K562 (cell line): ENCODE data around the gene GFOD1. TPM values are rescaled to one million over a fixed set of nuclear protein-coding genes. Genes with fewer than 3 reads are reported as not detected.

Experiments
- CC2D1A ChIP-seq: fragments of 450-650 bp; IDR thresholded peaks from 2 replicates; pipeline ENCODE4 v1.6.1; 2017; ENCODE audit warnings: mild to moderate bottlenecking
- CREM ChIP-seq: IDR thresholded peaks from 2 replicates; pipeline ENCODE4 v1.6.1; 2014; ENCODE audit warnings: antibody characterized with exemption, low read depth
- CTCF ChIP-seq, 3 experiments: IDR thresholded peaks in 2 of 3; conservative IDR thresholded peaks in 1 of 3; 2 replicates each; pipeline ENCODE4 v1.5.1; 2011 to 2012; ENCODE audit warnings: low read length in 3 of 3, mild to moderate bottlenecking in 3 of 3, control low read depth in 2 of 3, improper control_type of control experiment in 1 of 3, inconsistent platforms in 1 of 3, low read depth in 1 of 3, mixed read lengths in 1 of 3, moderate library complexity in 1 of 3; ENCODE audit not compliant: insufficient read depth in 2 of 3
- ELK1 ChIP-seq: sonication (generic); formaldehyde crosslinking; IDR thresholded peaks from 2 replicates; pipeline ENCODE4 v1.8.1; 2022; ENCODE audit warnings: missing genetic modification reagents
- ERF ChIP-seq: fragments of 450-650 bp; formaldehyde crosslinking; IDR thresholded peaks from 2 replicates; pipeline ENCODE4 v1.4.0; 2020; ENCODE audit warnings: mild to moderate bottlenecking, mixed read lengths
- FOXO4 ChIP-seq: fragments of 450-650 bp; formaldehyde crosslinking; IDR thresholded peaks from 2 replicates; pipeline ENCODE4 v1.4.0; 2020; ENCODE audit warnings: mild to moderate bottlenecking, moderate library complexity
- KLF6 ChIP-seq: fragments of 250-450 bp; sonication (Bioruptor Pico); IDR thresholded peaks from 2 replicates; pipeline ENCODE4 v1.4.0; 2020; ENCODE audit warnings: mild to moderate bottlenecking, moderate library complexity, borderline replicate concordance
- MLX ChIP-seq, 2 experiments: fragments of 450-650 bp in 1 of 2; sonication (generic) in 1 of 2; formaldehyde crosslinking; conservative IDR thresholded peaks; 2 replicates each; pipeline versions ENCODE4 v1.4.0 to v1.8.1; 2020 to 2022; ENCODE audit warnings: mild to moderate bottlenecking in 1 of 2, missing genetic modification reagents in 1 of 2
- NBN ChIP-seq: fragments of 450-650 bp; IDR thresholded peaks from 2 replicates; pipeline ENCODE4 v1.6.1; 2016; ENCODE audit warnings: low read depth, mild to moderate bottlenecking
- PURB ChIP-seq: sonication (generic); formaldehyde crosslinking; IDR thresholded peaks from 2 replicates; pipeline ENCODE4 v1.9.0; 2021; ENCODE audit warnings: low read depth, mild to moderate bottlenecking, missing genetic modification reagents
- SRF ChIP-seq, 2 experiments: fragments of 250-450, 450-650 bp in 1 of 2; sonication (Bioruptor Pico) in 1 of 2; sonication (generic) in 1 of 2; formaldehyde crosslinking; IDR thresholded peaks; 2 replicates each; pipeline versions ENCODE4 v1.5.0 to v1.5.1; 2020 to 2022; ENCODE audit warnings: mild to moderate bottlenecking in 1 of 2, missing genetic modification reagents in 1 of 2
- SUPT5H ChIP-seq: fragments of 450-650 bp; IDR thresholded peaks from 2 replicates; pipeline ENCODE4 v1.6.1; 2016
- TEAD2 ChIP-seq: fragments of 450-650 bp; IDR thresholded peaks from 2 replicates; pipeline ENCODE4 v1.6.1; 2016; ENCODE audit warnings: missing genetic modification characterization, control low read depth, missing compliant biosample characterization
- THRB ChIP-seq: fragments of 450-650 bp; formaldehyde crosslinking; conservative IDR thresholded peaks from 2 replicates; pipeline ENCODE4 v1.4.0; 2022; ENCODE audit warnings: mild to moderate bottlenecking, missing genetic modification characterization
- TRIM24 ChIP-seq, 2 experiments: fragments of 450-650 bp; IDR thresholded peaks; 2 replicates each; pipeline ENCODE4 v1.6.1; 2016
- ZBTB2 ChIP-seq: fragments of 450-650 bp; IDR thresholded peaks from 2 replicates; pipeline ENCODE4 v1.6.1; 2016; ENCODE audit warnings: antibody characterized with exemption
- ZNF143 ChIP-seq: sonication (generic); formaldehyde crosslinking; IDR thresholded peaks from 2 replicates; pipeline ENCODE4 v1.9.0; 2022; ENCODE audit warnings: mild to moderate bottlenecking, missing genetic modification reagents
- ZNF165 ChIP-seq: fragments of 250-450 bp; sonication (Bioruptor Pico); IDR thresholded peaks from 2 replicates; pipeline ENCODE4 v1.4.0; 2020; ENCODE audit warnings: borderline replicate concordance
- ZNF184 ChIP-seq: sonication (generic); formaldehyde crosslinking; IDR thresholded peaks from 2 replicates; pipeline ENCODE4 v1.5.0; 2020; ENCODE audit warnings: missing genetic modification reagents
- ZNF253 ChIP-seq: fragments of 250-450 bp; sonication (Bioruptor Pico); conservative IDR thresholded peaks from 2 replicates; pipeline ENCODE4 v1.6.1; 2021; ENCODE audit warnings: mild to moderate bottlenecking
- polyA plus RNA-seq, 8 experiments: library from polyadenylated mRNA; depleted of rRNA in 4 of 8; stranded (reverse) in 5 of 8; unstranded in 3 of 8; fragments of >200 nt; fragmentation: Nextera tagmentation in 2 of 8; fragmentation: Illumina TruSeq in 1 of 8; extraction: Ambion mirVana in 2 of 8; extraction: Trizol in 1 of 8; gene quantifications; 2 replicates each; pipeline versions ENCODE4 v1.2.1 to v1.2.3, GENCODE V29; 2011 to 2014; ENCODE audit warnings: inconsistent platforms in 1 of 8, missing spikeins in 1 of 8
- total RNA-seq, 7 experiments: library from RNA; depleted of rRNA in 6 of 7; stranded (reverse); fragments of >200 nt in 6 of 7; fragmentation: Illumina TruSeq in 2 of 7; extraction: Trizol in 2 of 7; gene quantifications; 2 replicates each; pipeline versions ENCODE4 v1.2.1 to v1.2.3, GENCODE V29; 2011 to 2021; ENCODE audit warnings: low replicate concordance in 1 of 7

The GFOD1 gene
- total and polyA plus RNA-seq, 9 of the 15 experiments (the other 6 are each of a cell fraction or from before 2014, with no cell fraction given) = 3.8 to 12.0 (median 8.2) TPM

- TF ChIP-seq MLX (CRISPR knock-in tag; conservative IDR thresholded peaks at IDR 0.05) (no peak), TEAD2 (tag) (no peak), THRB (no peak), ZBTB2 (peak; percentile 55; the same call in 1 of the 2 replicates), SUPT5H (no peak), ELK1 (no peak), ZNF165 (CRISPR knock-in tag) (0 out of 2 replicates have a peak, but pooled peaks have one; percentile 41), CTCF (IDR thresholded peaks at IDR 0.05 in 2 of 3, conservative IDR thresholded peaks at IDR 0.05 in 1 of 3; ENCODE audit: insufficient read depth in 2 of 3, low read depth in 1 of 3, low read length in 3 of 3) (no peak), ZNF253 (CRISPR knock-in tag) (no peak), NBN (peak; percentile 84), PURB (CRISPR knock-in tag) (no peak), ZNF184 (no peak), KLF6 (CRISPR knock-in tag) (no peak; the same call in 1 of the 2 replicates), TRIM24 (IDR thresholded peaks at IDR 0.05) (peak; percentile 86 to 92), SRF (CRISPR knock-in tag; IDR thresholded peaks at IDR 0.05) (no peak; a peak in 1 of 4 replicates), FOXO4 (CRISPR knock-in tag) (no peak), ZNF143 (CRISPR knock-in tag) (no peak), ERF (CRISPR knock-in tag) (no peak), CC2D1A (peak; percentile 84), CREM (peak; percentile 53; the same call in 1 of the 2 replicates)
Observed at GRCh38 chr6:13395272-13396237, 91.8 kb downstream of the GFOD1 start (continued).
